ENCODE data around the gene MMP17. TPM values are rescaled to one million over a fixed set of nuclear protein-coding genes. Genes with fewer than 3 reads are reported as not detected.

MMP17 gene
- total RNA-seq, 2 donors from 2014 or later: 4.6 to 12.1 TPM

DNA sequence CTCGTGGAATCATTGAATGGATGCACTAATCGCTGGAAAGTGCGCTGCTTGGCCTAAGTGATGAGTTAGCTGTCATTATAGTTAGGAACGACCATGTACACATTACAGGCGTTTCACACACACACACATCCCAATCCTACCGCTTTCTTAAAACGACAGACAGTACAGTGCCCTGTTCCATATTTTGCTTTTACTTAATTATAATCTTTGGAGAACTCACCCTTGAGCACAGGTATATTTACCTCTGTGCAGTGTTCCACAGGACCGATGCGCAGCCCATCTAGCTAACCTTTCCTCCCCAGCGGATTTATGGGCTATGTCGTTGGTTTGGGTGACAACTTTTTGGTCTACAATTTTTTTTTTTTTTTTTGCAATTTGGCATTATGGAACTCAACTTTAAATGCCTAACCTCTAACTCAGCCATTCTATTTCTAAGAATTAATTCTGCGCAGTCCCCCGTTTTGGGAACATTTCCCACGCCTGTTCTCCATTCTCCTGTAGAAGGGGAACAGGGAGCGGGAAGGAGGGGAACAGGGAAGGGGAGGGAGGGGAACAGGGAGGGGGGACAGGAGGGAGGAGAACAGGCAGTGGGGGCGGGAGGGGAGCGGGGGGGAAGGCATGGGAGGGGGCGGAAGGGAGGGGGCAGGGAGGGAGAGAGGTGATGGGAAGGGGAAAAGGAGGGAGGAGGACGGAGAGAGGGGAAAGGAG lies 65.6 kb downstream of the MMP17 start:
- no peaks in the 10 kb centered on the region for H3K27me3 ChIP-seq (replicated peaks; ENCODE audit: insufficient read depth)
- peak overlapping the region; percentile 68 to 72 for H3K27ac ChIP-seq
- TF ChIP-seq, protein P1, sequence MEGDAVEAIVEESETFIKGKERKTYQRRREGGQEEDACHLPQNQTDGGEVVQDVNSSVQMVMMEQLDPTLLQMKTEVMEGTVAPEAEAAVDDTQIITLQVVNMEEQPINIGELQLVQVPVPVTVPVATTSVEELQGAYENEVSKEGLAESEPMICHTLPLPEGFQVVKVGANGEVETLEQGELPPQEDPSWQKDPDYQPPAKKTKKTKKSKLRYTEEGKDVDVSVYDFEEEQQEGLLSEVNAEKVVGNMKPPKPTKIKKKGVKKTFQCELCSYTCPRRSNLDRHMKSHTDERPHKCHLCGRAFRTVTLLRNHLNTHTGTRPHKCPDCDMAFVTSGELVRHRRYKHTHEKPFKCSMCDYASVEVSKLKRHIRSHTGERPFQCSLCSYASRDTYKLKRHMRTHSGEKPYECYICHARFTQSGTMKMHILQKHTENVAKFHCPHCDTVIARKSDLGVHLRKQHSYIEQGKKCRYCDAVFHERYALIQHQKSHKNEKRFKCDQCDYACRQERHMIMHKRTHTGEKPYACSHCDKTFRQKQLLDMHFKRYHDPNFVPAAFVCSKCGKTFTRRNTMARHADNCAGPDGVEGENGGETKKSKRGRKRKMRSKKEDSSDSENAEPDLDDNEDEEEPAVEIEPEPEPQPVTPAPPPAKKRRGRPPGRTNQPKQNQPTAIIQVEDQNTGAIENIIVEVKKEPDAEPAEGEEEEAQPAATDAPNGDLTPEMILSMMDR (IDR thresholded peaks at IDR 0.05): no peak
- no peaks in the 10 kb centered on the region for H3K36me3 ChIP-seq
- DNase-seq (ENCODE audit: low spot score) (no peak), ATAC-seq (ENCODE audit: insufficient number of reproducible peaks, low FRiP score, low read depth) (peak; percentile 32)
- H3K9me3 ChIP-seq: no peaks in the 10 kb centered on the region
- H3K4me3 ChIP-seq: peak overlapping the region; percentile 85
- H3K4me1 ChIP-seq (ENCODE audit: control insufficient read depth in 1 of 2, low read depth in 2 of 2): peaks cover 4 to 11% of the 10 kb centered on the region in 2 donors

DNA sequence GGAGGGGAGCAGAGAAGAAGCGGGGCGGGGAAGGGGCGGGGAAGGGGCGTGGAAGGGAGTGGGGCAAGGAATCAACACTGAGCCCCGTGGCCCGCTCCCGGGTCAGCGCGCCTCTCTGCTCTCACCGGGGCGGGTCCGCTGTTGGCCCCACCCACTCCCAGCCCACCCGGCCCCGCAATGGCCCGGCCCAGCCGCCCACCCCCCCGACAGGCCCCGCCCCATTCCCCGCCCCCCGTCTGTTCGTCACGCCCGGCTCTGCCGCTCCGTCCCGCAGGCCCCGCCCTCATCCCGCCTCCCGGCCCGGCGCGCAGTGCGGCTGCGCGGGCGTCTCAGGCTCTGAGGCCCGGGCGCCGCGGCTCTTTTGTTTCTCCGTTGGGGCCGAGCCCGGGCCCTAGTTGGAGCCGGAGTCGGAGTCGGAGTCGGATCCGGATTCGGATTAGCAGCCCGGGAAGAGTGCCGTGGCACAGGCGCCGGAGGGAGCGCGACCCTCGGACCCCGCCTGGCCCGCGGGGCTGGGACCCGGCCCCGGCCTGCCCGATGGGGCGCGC lies 66.2 kb downstream of the MMP17 start, which contains the start of gene ULK1:
Gene ULK1 (plus strand): TSS at position 310 of the 548 bp plus-strand sequence. CDS start 380 bp downstream, outside the sequence.
- Histone ChIP-seq H3K4me3 (peak within 1 kb of the TSS; percentile 85), H3K9me3 (no peaks in the 10 kb centered on the region), H3K27me3 (replicated peaks; ENCODE audit: insufficient read depth) (no peaks in the 10 kb centered on the region), H3K36me3 (peaks cover 3% of the 10 kb centered on the region), H3K27ac (peak within 1 kb of the TSS; percentile 94), H3K4me1 (ENCODE audit: control insufficient read depth in 1 of 2, low read depth in 2 of 2) (peaks cover 4 to 11% of the 10 kb centered on the region in 2 donors)
- TF ChIP-seq, protein P1 (IDR thresholded peaks at IDR 0.05): no peak
- peak; percentile 43 for ATAC-seq (ENCODE audit: insufficient number of reproducible peaks, low FRiP score, low read depth)
- DNase-seq (ENCODE audit: low spot score): peak; percentile 76

DNA sequence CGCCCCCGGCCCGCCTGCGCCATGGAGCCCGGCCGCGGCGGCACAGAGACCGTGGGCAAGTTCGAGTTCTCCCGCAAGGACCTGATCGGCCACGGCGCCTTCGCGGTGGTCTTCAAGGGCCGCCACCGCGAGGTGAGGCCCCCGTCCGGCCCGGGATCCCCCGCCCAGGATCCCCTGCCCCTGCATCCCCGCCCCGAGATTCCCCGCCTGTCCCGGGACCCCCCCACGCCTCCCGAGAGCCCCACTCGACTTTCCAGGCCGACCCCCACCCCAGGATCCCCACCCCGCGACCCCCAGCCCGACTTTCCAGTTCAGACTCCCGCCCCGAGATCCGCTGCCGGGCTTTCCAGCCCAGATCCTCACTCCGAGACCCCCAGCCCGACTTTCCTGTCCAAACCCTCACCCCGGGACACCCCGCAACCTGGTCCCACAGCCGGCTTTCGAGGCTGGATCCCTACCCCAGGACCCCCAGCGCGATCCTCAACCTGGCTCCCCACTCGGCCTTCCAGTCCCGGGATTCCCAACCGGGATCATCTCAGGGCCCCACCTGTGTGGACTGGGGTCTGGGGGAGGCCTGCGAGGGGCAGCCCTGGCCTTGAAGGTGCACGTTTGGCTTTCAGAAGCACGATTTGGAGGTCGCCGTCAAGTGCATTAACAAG lies 66.9 kb downstream of the MMP17 start:
- peak overlapping the region; percentile 85 for H3K4me3 ChIP-seq
- DNase-seq (ENCODE audit: low spot score) (no peak), ATAC-seq (ENCODE audit: insufficient number of reproducible peaks, low FRiP score, low read depth) (no peak)
- H3K27ac ChIP-seq: peak overlapping the region; percentile 94
- H3K4me1 ChIP-seq (ENCODE audit: control insufficient read depth in 1 of 2, low read depth in 2 of 2): peaks cover 4 to 11% of the 10 kb centered on the region in 2 donors
- H3K36me3 ChIP-seq: peaks cover 7% of the 10 kb centered on the region
- TF ChIP-seq, protein P1 (IDR thresholded peaks at IDR 0.05): no peak
- H3K9me3 ChIP-seq: no peaks in the 10 kb centered on the region
- no peaks in the 10 kb centered on the region for H3K27me3 ChIP-seq (replicated peaks; ENCODE audit: insufficient read depth)

DNA sequence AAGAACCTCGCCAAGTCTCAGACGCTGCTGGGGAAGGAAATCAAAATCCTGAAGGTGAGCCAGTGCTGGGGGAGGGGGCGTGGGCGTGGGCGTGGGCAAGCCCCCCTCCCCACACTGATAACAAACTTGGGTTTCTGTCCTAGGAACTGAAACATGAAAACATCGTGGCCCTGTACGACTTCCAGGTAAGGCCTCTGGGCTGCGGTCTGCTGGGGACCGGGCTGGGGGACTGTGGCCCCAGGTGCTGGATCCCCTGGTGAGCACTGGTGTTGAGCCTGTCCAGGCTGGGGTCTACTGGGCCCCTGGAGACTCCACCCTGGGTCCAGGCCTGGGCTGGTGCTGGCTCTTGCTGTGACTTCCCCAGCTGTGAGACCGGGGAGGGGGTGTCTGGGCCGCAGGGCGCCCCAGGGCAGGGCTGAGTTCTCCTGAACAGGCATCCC lies 67.5 kb downstream of the MMP17 start:
- Histone ChIP-seq H3K27ac (peak overlapping the region; percentile 94), H3K27me3 (replicated peaks; ENCODE audit: insufficient read depth) (no peaks in the 10 kb centered on the region), H3K36me3 (peaks cover 7% of the 10 kb centered on the region), H3K9me3 (no peaks in the 10 kb centered on the region), H3K4me3 (peak overlapping the region; percentile 85), H3K4me1 (ENCODE audit: control insufficient read depth in 1 of 2, low read depth in 2 of 2) (peaks cover 4 to 11% of the 10 kb centered on the region in 2 donors)
- ATAC-seq (ENCODE audit: insufficient number of reproducible peaks, low FRiP score, low read depth): no peak
- TF ChIP-seq, protein P1 (IDR thresholded peaks at IDR 0.05): no peak
- DNase-seq (ENCODE audit: low spot score): no peak
